ENCODE results near the gene MYO7A. TPM values are rescaled to one million over a fixed set of nuclear protein-coding genes. Genes with fewer than 3 reads are reported as not detected.

The MYO7A gene
- total and polyA plus RNA-seq, 2 of the 4 experiments (the other 2 are of a cell fraction): 0.02 TPM; not detected in 1

DNA sequence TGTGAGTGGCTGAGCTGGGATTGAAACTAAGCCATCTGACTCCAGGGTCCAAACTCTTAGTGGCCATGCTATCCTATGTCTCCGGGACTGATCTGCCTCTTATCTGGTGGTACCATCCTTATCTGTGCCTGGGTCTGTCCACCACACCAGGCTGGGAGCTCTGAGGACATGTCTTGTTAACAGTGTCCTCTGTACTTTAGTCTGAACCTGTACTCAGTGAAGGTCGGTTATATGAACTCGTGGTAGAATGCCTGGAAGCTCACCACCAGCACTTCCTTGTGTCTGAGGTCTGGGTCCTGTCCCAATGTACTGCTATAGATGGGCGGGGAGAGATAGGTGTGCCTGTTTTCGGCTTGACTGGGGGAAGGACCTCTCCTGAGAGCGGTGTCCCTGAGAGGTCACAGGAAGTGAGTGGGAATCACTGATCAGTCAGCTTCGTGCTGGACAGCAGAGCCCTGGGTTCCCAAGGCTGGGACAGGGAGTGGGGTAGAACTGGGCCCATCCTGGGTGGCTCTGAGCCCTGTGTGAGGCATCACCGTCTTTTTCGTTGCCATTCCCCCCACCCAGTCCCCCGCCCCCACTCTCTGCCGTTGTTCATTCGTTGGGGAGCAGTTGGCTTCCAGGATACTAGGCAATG, 8.9 kb downstream of the MYO7A start:
- WGBS, 2 experiments (ENCODE audit: extremely low coverage in 2 of 2, insufficient read length in 1 of 2): 75% methylated on average over 2 of the region's 12 CpGs; no CpG with 5 or more reads in 1 of the 2 experiments
- BruUV-seq (replicated peaks): no TSS peak
- dilution Hi-C loops (cut with HindIII; ENCODE audit: low sequenced_read_pairs, unreplicated experiment): no loop called here

More for the DNA sequence above, 8.9 kb downstream of the MYO7A start:
- Histone ChIP-seq H3K14ac (replicated peaks; ENCODE audit: low read depth, low read length) (no peak overlapping the region), H3K79me1 (ENCODE audit: low read depth in 1 of 2, low read length in 2 of 2) (no peaks in the 10 kb centered on the region), H3K27ac (ENCODE audit: insufficient read depth, low read length) (no peak overlapping the region), H3K9me1 (ENCODE audit: insufficient read depth, low read length) (no peaks in the 10 kb centered on the region), H3K9me3 (ENCODE audit: control insufficient read depth, insufficient read depth, low read length) (no peaks in the 10 kb centered on the region), H3K4ac (ENCODE audit: low read depth, low read length) (no peak overlapping the region), H4K8ac (ENCODE audit: low read depth in 2 of 2, low read length in 2 of 2) (no peak overlapping the region; a peak in 1 of 4 replicates), H3K56ac (ENCODE audit: extremely low read depth, insufficient read depth, low read length) (no peak overlapping the region), H4K20me1 (ENCODE audit: insufficient read depth, low read length) (no peaks in the 10 kb centered on the region), H4K5ac (ENCODE audit: low read depth, low read length) (no peak overlapping the region), H2AK9ac (replicated peaks; ENCODE audit: low read depth, low read length, poor library complexity) (no peak overlapping the region), H3K36me3 (ENCODE audit: control insufficient read depth, insufficient read depth, low read length) (no peaks in the 10 kb centered on the region), H2AFZ (replicated peaks; ENCODE audit: low read length, poor library complexity) (no peak overlapping the region), H3K27me3 (ENCODE audit: control insufficient read depth, insufficient read depth, low read length) (peaks cover 5% of the 10 kb centered on the region; the same call in 1 of the 2 replicates), H3K4me3 (ENCODE audit: insufficient read depth, low read depth, low read length) (no peak overlapping the region), H3K4me1 (ENCODE audit: control insufficient read depth, insufficient read depth, low read length) (no peaks in the 10 kb centered on the region), H2BK20ac (ENCODE audit: low read depth, low read length) (no peak overlapping the region), H3K18ac (ENCODE audit: low read depth, low read length) (no peak overlapping the region), H2BK120ac (ENCODE audit: low read depth, low read length) (no peak overlapping the region), H3K4me2 (ENCODE audit: low read depth, low read length) (no peak overlapping the region), H3K9ac (ENCODE audit: low read depth, low read length) (no peak overlapping the region), H2BK15ac (ENCODE audit: low read depth, low read length) (no peak overlapping the region), H3K23ac (ENCODE audit: low read depth, low read length) (no peak overlapping the region), H2BK5ac (ENCODE audit: low read depth, low read length, poor library complexity, severe bottlenecking) (no peak overlapping the region), H4K91ac (ENCODE audit: insufficient read depth, low read depth, low read length) (no peak overlapping the region), H2AK5ac (ENCODE audit: low read depth, low read length) (no peak overlapping the region)
- ChIA-PET POLR2A (ENCODE audit: unreplicated experiment) (no interaction called here), CTCF (interaction anchor here (1.1 kb wide), 1 partner anchor 9 kb away, joined by 3 read pairs; the partner anchor contains the start of gene MYO7A)
- no peak for TF ChIP-seq MAZ (IDR thresholded peaks at IDR 0.05; ENCODE audit: borderline replicate concordance, low read depth, low read length)
- TF ChIP-seq CTCF (conservative IDR thresholded peaks at IDR 0.05; ENCODE audit: low read depth, low read length): no peak
- no peak for TF ChIP-seq RAD21 (IDR thresholded peaks at IDR 0.05; ENCODE audit: low read length)
- TF ChIP-seq BHLHE40 (IDR thresholded peaks at IDR 0.05; ENCODE audit: low read depth, low read length): no peak
- TF ChIP-seq, protein P1, sequence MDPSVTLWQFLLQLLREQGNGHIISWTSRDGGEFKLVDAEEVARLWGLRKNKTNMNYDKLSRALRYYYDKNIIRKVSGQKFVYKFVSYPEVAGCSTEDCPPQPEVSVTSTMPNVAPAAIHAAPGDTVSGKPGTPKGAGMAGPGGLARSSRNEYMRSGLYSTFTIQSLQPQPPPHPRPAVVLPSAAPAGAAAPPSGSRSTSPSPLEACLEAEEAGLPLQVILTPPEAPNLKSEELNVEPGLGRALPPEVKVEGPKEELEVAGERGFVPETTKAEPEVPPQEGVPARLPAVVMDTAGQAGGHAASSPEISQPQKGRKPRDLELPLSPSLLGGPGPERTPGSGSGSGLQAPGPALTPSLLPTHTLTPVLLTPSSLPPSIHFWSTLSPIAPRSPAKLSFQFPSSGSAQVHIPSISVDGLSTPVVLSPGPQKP (IDR thresholded peaks at IDR 0.05; ENCODE audit: borderline replicate concordance, low read depth, low read length): no peak
- no peak for TF ChIP-seq CEBPB (IDR thresholded peaks at IDR 0.05; ENCODE audit: low read depth, low read length)
- TF ChIP-seq RFX5 (IDR thresholded peaks at IDR 0.05; ENCODE audit: low read depth, low read length): no peak
- TF ChIP-seq CHD1 (IDR thresholded peaks at IDR 0.05; ENCODE audit: low read depth, low read length): no peak
- in situ Hi-C loops (cut with MboI; ENCODE audit: low sequenced_read_pairs) (no loop called here), intact Hi-C loops (cut with micrococcal nuclease) (no loop called here)
- ATAC-seq (ENCODE audit: low read depth) (no peak), DNase-seq (no peak)
